Left renal pelvis (tissue), 4 donors: ENCODE measurements around the gene GNLY. TPM values are rescaled to one million over a fixed set of nuclear protein-coding genes. Genes with fewer than 3 reads are reported as not detected.
"Not testable (repeated sequence)": the region's sequence is repeated elsewhere in the genome, so short reads cannot be mapped to it uniquely, and the experiment has no call there.

Experiments
- DNase-seq, 4 donors: peaks; one replicate each; pipeline ENCODE4 v3.0.0-alpha.2; 2013; ENCODE audit warnings: low read depth in 4 of 4, low spot score in 3 of 4
- polyA plus RNA-seq, 4 donors: library from polyadenylated mRNA; unstranded; fragments of 120-200 nt; gene quantifications; one replicate each; pipeline ENCODE4 v1.2.1, GENCODE V29; 2013; ENCODE audit not compliant: insufficient read length in 4 of 4

Gene GNLY
- polyA plus RNA-seq, 4 donors: 0.36 to 3.2 (median 0.49) TPM

- no peak for DNase-seq
These were observed 30.3 kb upstream of the GNLY start for GRCh38 chr2:85663594-85664565.

GRCh38 chr2:85665264-85665937 lies 28.8 kb upstream of the GNLY start:
- DNase-seq: no peak

- no peak for DNase-seq
These were observed 28.1 kb upstream of the GNLY start for GRCh38 chr2:85666016-85666415.

GRCh38 chr2:85666435-85667316 lies 27.5 kb upstream of the GNLY start:
- no peak for DNase-seq

GRCh38 chr2:85667561-85668008 lies 26.6 kb upstream of the GNLY start:
- DNase-seq: no peak

GRCh38 chr2:85668009-85668856 lies 25.9 kb upstream of the GNLY start, which contains the start of gene SFTPB:
Gene SFTPB, minus strand, starts transcription at chr2:85668199. Its CDS starts 16 bp downstream, at chr2:85668183.
- no peak for DNase-seq

- no peak for DNase-seq
These were observed 25.4 kb upstream of the GNLY start for GRCh38 chr2:85668857-85669142.

GRCh38 chr2:85669549-85669948 lies 24.6 kb upstream of the GNLY start:
- DNase-seq: no peak

- not testable (repeated sequence) for DNase-seq
These were observed 23.7 kb upstream of the GNLY start for GRCh38 chr2:85670416-85670815.

- no peak for DNase-seq
These were observed 21.7 kb upstream of the GNLY start for GRCh38 chr2:85672456-85672855.

GRCh38 chr2:85673716-85674375 lies 20.3 kb upstream of the GNLY start:
- DNase-seq: no peak

- no peak for DNase-seq
These were observed 19.7 kb upstream of the GNLY start for GRCh38 chr2:85674417-85674816.

- no peak for DNase-seq
These were observed 18.7 kb upstream of the GNLY start for GRCh38 chr2:85675427-85675826.

GRCh38 chr2:85675866-85676548 lies 18.2 kb upstream of the GNLY start:
- DNase-seq: no peak

GRCh38 chr2:85678377-85678776 lies 15.8 kb upstream of the GNLY start:
- DNase-seq: no peak

GRCh38 chr2:85678794-85679672 lies 15.1 kb upstream of the GNLY start:
- DNase-seq: peak; percentile 18 to 44 (median 41)

GRCh38 chr2:85680707-85681371 lies 13.3 kb upstream of the GNLY start:
- no peak for DNase-seq
